Gastroesophageal sphincter (tissue), 4 donors: ENCODE data around the gene LGALS16. TPM values are rescaled to one million over a fixed set of nuclear protein-coding genes. Genes with fewer than 3 reads are reported as not detected.

Source experiments
- ATAC-seq: fragments of 150-250 bp; one replicate; pipeline ENCODE4 v1.9.1; 2016; ENCODE audit warnings: mild to moderate bottlenecking, moderate library complexity
- H3K27ac ChIP-seq, 4 donors: fragments of 200-600 bp; sonication (generic) in 3 of 4; 1 replicate in 3 of 4; 2 replicates in 1 of 4; pipeline ENCODE4 v1.5.1; 2016 to 2019
- H3K27me3 ChIP-seq: fragments of 200-600 bp; sonication (generic); one replicate; pipeline ENCODE4 v1.5.1; 2019
- H3K36me3 ChIP-seq, 2 donors: fragments of 200-600 bp; sonication (generic); one replicate each; pipeline ENCODE4 v1.5.1; 2019; ENCODE audit warnings: control low read depth in 1 of 2
- H3K4me1 ChIP-seq, 3 donors: fragments of 200-600 bp; sonication (generic); 1 replicate in 2 of 3; 2 replicates in 1 of 3; pipeline ENCODE4 v1.5.1; 2016 to 2019; ENCODE audit warnings: control low read depth in 2 of 3
- H3K4me3 ChIP-seq, 2 donors: fragments of 200-600 bp; sonication (generic); one replicate each; pipeline ENCODE4 v1.5.1; 2019; ENCODE audit warnings: mild to moderate bottlenecking in 1 of 2, moderate library complexity in 1 of 2
- H3K9me3 ChIP-seq, 3 donors: fragments of 200-600 bp; sonication (generic); one replicate each; pipeline ENCODE4 v1.5.1; 2017 to 2019; ENCODE audit warnings: control low read depth in 2 of 3
- CTCF ChIP-seq, 4 experiments: fragments of 200-600 bp in 2 of 4; fragments of 450-650 bp in 2 of 4; sonication (generic) in 1 of 4; IDR thresholded peaks; one replicate each; pipeline ENCODE4 v1.5.1; 2017 to 2019; ENCODE audit warnings: antibody characterized with exemption in 4 of 4, mild to moderate bottlenecking in 2 of 4, moderate library complexity in 2 of 4
- EP300 ChIP-seq: sonication (generic); formaldehyde crosslinking; IDR thresholded peaks from one replicate; pipeline ENCODE4 v1.6.1; 2017; ENCODE audit warnings: antibody characterized with exemption, mild to moderate bottlenecking
- POLR2A ChIP-seq, 2 donors: fragments of 450-650 bp; IDR thresholded peaks; one replicate each; pipeline ENCODE4 v1.6.1; 2017; ENCODE audit warnings: antibody characterized with exemption in 2 of 2, mild to moderate bottlenecking in 2 of 2, moderate library complexity in 1 of 2
- POLR2AphosphoS5 ChIP-seq: sonication (generic); formaldehyde crosslinking; IDR thresholded peaks from one replicate; pipeline ENCODE4 v1.6.1; 2017; ENCODE audit warnings: antibody characterized with exemption
- WGBS, 2 donors: methylation state at CpG; one replicate each; pipeline ENCODE4 v1.1.5; 2018; ENCODE audit warnings: low coverage in 1 of 2; 5-methylcytosine and 5-hydroxymethylcytosine counted together
- small RNA-seq, 4 donors: library from RNA; depleted of rRNA; stranded (forward); fragments of <200 nt; gene quantifications; one replicate each; pipeline ENCODE3, GENCODE V24; 2016
- total RNA-seq, 4 donors: library from RNA; depleted of rRNA; stranded (reverse); fragments of >200 nt; gene quantifications; one replicate each; pipeline ENCODE4 v1.1.0, GENCODE V29; 2016

LGALS16 gene
- total RNA-seq, 4 donors from 2014 or later, result not detected

- H3K27me3 ChIP-seq, result no peaks in the 10 kb centered on the region
- TF ChIP-seq POLR2AphosphoS5 (no peak), EP300 (no peak), CTCF (IDR thresholded peaks at IDR 0.05) (no peak), POLR2A (IDR thresholded peaks at IDR 0.05) (no peak)
- WGBS, 2 donors, result 78% methylated on average over 5 of the region's 5 CpGs; no CpG with 5 or more reads in 1 of the 2 donors
- H3K36me3 ChIP-seq, result no peaks in the 10 kb centered on the region
- ATAC-seq, result no peak
- no peak overlapping the region for H3K4me3 ChIP-seq
- no peak overlapping the region for H3K27ac ChIP-seq
- no peaks in the 10 kb centered on the region for H3K9me3 ChIP-seq
- H3K4me1 ChIP-seq, result no peaks in the 10 kb centered on the region
Observed at GRCh38 chr19:39709026-39709872, 53.5 kb downstream of the LGALS16 start.

Small RNA genes within 50 kb of the gene (small RNA-seq; reads per million reads assigned to genes)
- gene AC005176.2 (0 reads per million in 4 donors), gene RPS29P27 (0 reads per million in 4 donors), gene RPS29P30 (0 reads per million in 4 donors)

Other genes starting within 250 kb of the LGALS16 start
- gene ZFP36, start 249.1 kb upstream of the LGALS16 start, total RNA-seq, result 100 to 1,000 TPM in 3 of 4 donors, 10 to 100 TPM in 1; 78.6 to 276 (median 158) TPM
- 10 to 100 TPM; 19.5 to 35.3 (median 23.4) TPM for gene PLEKHG2, start 243.2 kb upstream of the LGALS16 start, total RNA-seq
- gene RPS16, start 220.0 kb upstream of the LGALS16 start, total RNA-seq, result 1,000 to 10,000 TPM; 1,023 to 1,769 (median 1,110) TPM
- gene SUPT5H, start 210.3 kb upstream of the LGALS16 start, total RNA-seq, result 10 to 100 TPM; 71.5 to 99.1 (median 87.0) TPM
- 10 to 100 TPM; 50.8 to 53.5 (median 52.4) TPM for gene TIMM50, start 175.1 kb upstream of the LGALS16 start, total RNA-seq
- not detected for gene DLL3, start 157.0 kb upstream of the LGALS16 start, total RNA-seq
- not detected for gene SELENOV, start 140.8 kb upstream of the LGALS16 start, total RNA-seq
- 1 to 10 TPM; 5.0 to 8.3 (median 6.5) TPM for gene EID2B, start 123.1 kb upstream of the LGALS16 start, total RNA-seq
- 10 to 100 TPM; 11.4 to 17.3 (median 14.7) TPM for gene EID2, start 115.8 kb upstream of the LGALS16 start, total RNA-seq
- gene LGALS13, start 53.4 kb upstream of the LGALS16 start, total RNA-seq, result not detected
- gene LGALS14, start 48.6 kb downstream of the LGALS16 start, total RNA-seq, result not detected
- not detected for gene CLC, start 82.1 kb downstream of the LGALS16 start, total RNA-seq
- not detected for gene LEUTX, start 122.9 kb downstream of the LGALS16 start, total RNA-seq
- gene DYRK1B, start 178.2 kb downstream of the LGALS16 start, total RNA-seq, result 10 to 100 TPM in 2 of 4 donors, 1 to 10 TPM in 2; 8.6 to 19.4 (median 11.4) TPM
- gene FBL, start 190.5 kb downstream of the LGALS16 start, total RNA-seq, result 100 to 1,000 TPM in 1 of 4 donors, 10 to 100 TPM in 3; 72.5 to 105 (median 89.1) TPM